Psoas muscle (tissue), 8 donors: Measurements from ENCODE around the gene TMEM72. TPM values are rescaled to one million over a fixed set of nuclear protein-coding genes. Genes with fewer than 3 reads are reported as not detected.

ENCODE experiments used
- ATAC-seq, 4 donors: fragments of 200-7000 bp; cut with Tn5 transposase; one replicate each; pipeline ENCODE4 v1.9.1; 2020; ENCODE audit warnings: moderate library complexity in 3 of 4, mild to moderate bottlenecking in 2 of 4
- DNase-seq, 2 donors: peaks; one replicate each; pipeline ENCODE4 v3.0.0-alpha.2; 2020
- H3K27ac ChIP-seq: fragments of 200-600 bp; one replicate; pipeline ENCODE4 v1.8.0; 2022
- H3K27me3 ChIP-seq, 3 donors: fragments of 200-600 bp in 1 of 3; one replicate each; pipeline versions ENCODE4 v1.6.1 to v1.8.0; 2013 to 2022; ENCODE audit warnings: low read length in 2 of 3, mild to moderate bottlenecking in 2 of 3, moderate library complexity in 1 of 3; ENCODE audit not compliant: insufficient read depth in 3 of 3
- H3K36me3 ChIP-seq, 2 donors: fragments of 200-600 bp in 1 of 2; one replicate each; pipeline versions ENCODE4 v1.6.1 to v1.8.0; 2013 to 2022; ENCODE audit warnings: low read depth in 1 of 2, mild to moderate bottlenecking in 1 of 2, moderate library complexity in 1 of 2; ENCODE audit not compliant: insufficient read depth in 1 of 2
- H3K4me1 ChIP-seq: fragments of 200-600 bp; one replicate; pipeline ENCODE4 v1.8.0; 2022
- H3K4me3 ChIP-seq: fragments of 200-600 bp; one replicate; pipeline ENCODE4 v1.8.0; 2022; ENCODE audit warnings: mild to moderate bottlenecking
- H3K9me3 ChIP-seq: fragments of 200-600 bp; one replicate; pipeline ENCODE4 v1.8.0; 2022
- WGBS, 3 donors: extraction: QIAGEN DNeasy Blood & Tissue Kit; methylation state at CpG; one replicate each; pipeline versions ENCODE4 v1.1.6 to v1.1.7; 2013; 5-methylcytosine and 5-hydroxymethylcytosine counted together
- intact Hi-C, 2 donors: fragments of 100-400 bp; cut with DNase I; formaldehyde crosslinking; loops; one replicate each; pipeline versions ENCODE4 v1.11.0 to v1.14.2; 2022
- polyA plus RNA-seq, 3 donors: library from polyadenylated mRNA; stranded (reverse); fragments of 200-250 nt; gene quantifications; one replicate each; pipeline ENCODE4 v1.2.3, GENCODE V29; 2013
- total RNA-seq, 4 donors: library from RNA; stranded (reverse); fragmentation: NEBNext Ultra II Directional in 2 of 4; extraction: Animal tissue kit (Norgen Biotek cat#: 25700) in 2 of 4; gene quantifications; one replicate each; pipeline versions ENCODE4 v1.2.1 to v1.2.4, GENCODE V29; 2021 to 2023
- TF ChIP-seq, protein P1 (sequence below): fragments of 200-600 bp; IDR thresholded peaks from one replicate; pipeline ENCODE4 v1.8.0; 2022; ENCODE audit warnings: antibody characterized with exemption
- donor health status: healthy with polysubstance abuse.
- donor health status: DM: no; HTN: no; CAD: no; lungs with moderate emphysema.
- donor health status: Bipolar disorder and iron deficiency.
- donor health status: healthy.
- donor health status: DM: yes; HTN: yes; CAD: no.
- donor health status: DM: no; HTN: no; CAD: no.
- donor health status: DM: no; HTN: no; CAD: no.
- donor health status: DM: yes; HTN: yes; CAD: no.

Gene TMEM72
- total and polyA plus RNA-seq, 7 donors = not detected

- peak; percentile 67 to 77 (median 74) for ATAC-seq
These were observed 52.0 kb downstream of the TMEM72 start for GRCh38 chr10:44962870-44963738.

DNA sequence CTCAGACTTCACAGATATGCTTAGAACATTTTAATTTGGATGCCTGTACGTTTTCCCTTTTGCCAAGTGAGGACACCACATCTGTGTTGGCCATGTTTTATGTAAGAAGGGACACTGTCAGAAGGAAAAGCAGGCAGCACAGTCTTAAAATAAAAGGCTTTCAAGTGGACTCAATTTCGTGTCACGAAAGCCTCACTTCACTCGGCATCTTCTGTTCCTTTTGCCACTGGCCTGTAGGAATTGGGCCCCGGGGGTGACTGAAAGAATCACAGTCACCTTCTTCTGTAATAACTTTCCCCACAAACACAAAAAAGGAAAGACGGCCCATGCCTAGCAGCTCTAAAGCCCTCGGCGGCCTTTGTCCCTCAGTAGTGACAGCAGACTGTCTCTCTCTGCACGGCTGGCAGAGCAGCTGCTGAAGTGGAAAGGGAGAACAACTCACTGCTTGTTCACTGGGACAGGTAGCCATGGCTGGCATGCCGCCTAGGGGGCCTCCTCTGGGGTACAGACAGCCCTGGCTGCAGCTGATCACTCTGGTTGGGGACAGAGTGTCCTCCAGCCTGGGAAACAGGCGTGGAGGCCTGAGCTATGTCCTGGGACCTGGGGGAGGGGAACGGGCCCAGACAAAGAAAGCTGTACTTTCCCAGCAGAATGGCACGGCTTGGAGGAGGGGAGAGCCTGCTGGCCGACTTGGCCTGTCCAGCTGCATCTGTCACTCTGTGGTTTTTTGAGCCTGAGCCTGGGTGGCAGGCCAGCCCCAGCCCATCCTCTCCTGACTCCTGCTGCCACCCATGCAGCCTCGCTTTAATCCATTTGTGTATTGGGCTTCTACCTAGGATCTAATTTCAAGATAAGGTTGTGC lies 52.9 kb downstream of the TMEM72 start:
- intact Hi-C loops = no loop called here
- TF ChIP-seq, protein P1, sequence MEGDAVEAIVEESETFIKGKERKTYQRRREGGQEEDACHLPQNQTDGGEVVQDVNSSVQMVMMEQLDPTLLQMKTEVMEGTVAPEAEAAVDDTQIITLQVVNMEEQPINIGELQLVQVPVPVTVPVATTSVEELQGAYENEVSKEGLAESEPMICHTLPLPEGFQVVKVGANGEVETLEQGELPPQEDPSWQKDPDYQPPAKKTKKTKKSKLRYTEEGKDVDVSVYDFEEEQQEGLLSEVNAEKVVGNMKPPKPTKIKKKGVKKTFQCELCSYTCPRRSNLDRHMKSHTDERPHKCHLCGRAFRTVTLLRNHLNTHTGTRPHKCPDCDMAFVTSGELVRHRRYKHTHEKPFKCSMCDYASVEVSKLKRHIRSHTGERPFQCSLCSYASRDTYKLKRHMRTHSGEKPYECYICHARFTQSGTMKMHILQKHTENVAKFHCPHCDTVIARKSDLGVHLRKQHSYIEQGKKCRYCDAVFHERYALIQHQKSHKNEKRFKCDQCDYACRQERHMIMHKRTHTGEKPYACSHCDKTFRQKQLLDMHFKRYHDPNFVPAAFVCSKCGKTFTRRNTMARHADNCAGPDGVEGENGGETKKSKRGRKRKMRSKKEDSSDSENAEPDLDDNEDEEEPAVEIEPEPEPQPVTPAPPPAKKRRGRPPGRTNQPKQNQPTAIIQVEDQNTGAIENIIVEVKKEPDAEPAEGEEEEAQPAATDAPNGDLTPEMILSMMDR = no peak
- WGBS, 3 donors = 16 to 32% (median 17%) methylated on average over 15 of the region's 15 CpGs

More at GRCh38 chr10:44962870-44963738, 52.0 kb downstream of the TMEM72 start:
- Histone ChIP-seq H3K4me3 (peak overlapping the region; percentile 51), H3K27ac (peak overlapping the region; percentile 94), H3K36me3 (no peaks in the 10 kb centered on the region), H3K9me3 (no peaks in the 10 kb centered on the region), H3K27me3 (no peaks in the 10 kb centered on the region), H3K4me1 (peaks cover 80% of the 10 kb centered on the region)
- WGBS, 3 donors = 39 to 49% (median 42%) methylated on average over 19 of the region's 19 CpGs
- TF ChIP-seq, protein P1 = peak; percentile 54
- intact Hi-C loops = no loop called here
- DNase-seq = peak; percentile 76 to 85

DNA sequence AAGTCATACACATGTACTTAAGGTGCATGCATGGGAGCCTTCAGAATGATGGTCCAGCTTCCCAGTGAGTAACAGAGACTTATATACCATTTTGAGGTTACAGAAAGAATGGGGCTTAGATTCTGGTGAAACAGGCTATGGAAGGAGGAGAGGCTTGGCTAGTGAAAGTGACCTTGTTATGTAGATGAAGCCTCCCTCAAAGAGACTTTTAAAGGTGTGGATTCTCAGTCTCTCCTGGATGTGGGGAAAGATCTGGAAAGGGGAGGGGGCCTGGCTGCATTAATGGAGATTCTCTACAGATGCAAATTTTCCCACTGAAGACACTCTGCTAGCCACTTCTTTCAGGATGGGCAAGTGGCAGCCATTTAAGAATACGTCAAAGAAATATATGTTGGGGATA lies 54.0 kb downstream of the TMEM72 start:
- Histone ChIP-seq H3K4me3 (peak overlapping the region; percentile 51), H3K27me3 (no peaks in the 10 kb centered on the region), H3K9me3 (no peaks in the 10 kb centered on the region), H3K27ac (peak overlapping the region; percentile 94), H3K36me3 (no peaks in the 10 kb centered on the region), H3K4me1 (peaks cover 95% of the 10 kb centered on the region)
- TF ChIP-seq, protein P1 = no peak
- intact Hi-C loops = no loop called here
- ATAC-seq (no peak), DNase-seq (no peak)
- WGBS, 3 donors = 60 to 71% (median 70%) methylated on average over 1 of the region's 1 CpG

More for the DNA sequence above, 52.9 kb downstream of the TMEM72 start:
- DNase-seq = peak; percentile 81 to 95
- no peaks in the 10 kb centered on the region for H3K36me3 ChIP-seq
- H3K27me3 ChIP-seq = no peaks in the 10 kb centered on the region
- peak overlapping the region; percentile 94 for H3K27ac ChIP-seq
- H3K4me1 ChIP-seq = peaks cover 89% of the 10 kb centered on the region
- no peaks in the 10 kb centered on the region for H3K9me3 ChIP-seq
- ATAC-seq = peak; percentile 70 to 75 (median 72)
- peak overlapping the region; percentile 51 for H3K4me3 ChIP-seq

GRCh38 chr10:44965651-44966097 lies 54.5 kb downstream of the TMEM72 start:
- Histone ChIP-seq H3K9me3 (no peaks in the 10 kb centered on the region), H3K4me3 (no peak overlapping the region), H3K27me3 (no peaks in the 10 kb centered on the region), H3K27ac (peak overlapping the region; percentile 94), H3K4me1 (peaks cover 94% of the 10 kb centered on the region), H3K36me3 (peaks cover 0 to 2% of the 10 kb centered on the region in 2 donors)
- 31 to 43% (median 34%) methylated on average over 6 of the region's 6 CpGs for WGBS, 3 donors
- intact Hi-C loops = no loop called here
- peak; percentile 45 to 78 for DNase-seq
- peak; percentile 33 to 65 (median 56) for ATAC-seq
- TF ChIP-seq, protein P1 = peak; percentile 26
